ENCODE results near the gene WWTR1. TPM values are rescaled to one million over a fixed set of nuclear protein-coding genes. Genes with fewer than 3 reads are reported as not detected.

The WWTR1 gene
- total RNA-seq: 10 to 100 TPM; 10.6 to 19.7 (median 15.3) TPM
- long read RNA-seq, partial matches to known transcripts: 2 of 2 reads
- long read RNA-seq, other reads (novel, unspliced or antisense): 0 of 2 reads

GRCh38 chr3:149657926-149658743, at the start of gene WWTR1:
WWTR1 (minus strand) TSS chr3:149658025; CDS start chr3:149657306, 719 bp downstream.
- H3K4me3 ChIP-seq: peak within 1 kb of the TSS; percentile 63 to 82 (median 65)
- peaks cover 0 to 4% (median 2%) of the 10 kb centered on the region in 4 donors for H3K4me1 ChIP-seq
- peak; percentile 96 for DNase-seq
- H3K27me3 ChIP-seq: no peaks in the 10 kb centered on the region
- peak within 1 kb of the TSS; percentile 96 to 99 (median 97) for H3K27ac ChIP-seq
- WGBS (ENCODE audit: insufficient coverage, low coverage, low lambda C conversion rate, missing lambda C conversion rate): 0% methylated on average over 17 of the region's 52 CpGs
- peak; percentile 95 for TF ChIP-seq POLR2A (IDR thresholded peaks at IDR 0.05)
- TF ChIP-seq CTCF (IDR thresholded peaks at IDR 0.05): peak in 2 of 4 donors; percentile 15 to 22
- H3K9me3 ChIP-seq: no peaks in the 10 kb centered on the region
- ATAC-seq: peak; percentile 91 to 96 (median 92)
- no peaks in the 10 kb centered on the region for H3K36me3 ChIP-seq
- intact Hi-C loops (cut with DNase I): no loop called here

- Histone ChIP-seq H3K4me3 (no peak overlapping the region), H3K27ac (no peak overlapping the region), H3K36me3 (no peaks in the 10 kb centered on the region), H3K4me1 (no peaks in the 10 kb centered on the region), H3K9me3 (no peaks in the 10 kb centered on the region), H3K27me3 (no peaks in the 10 kb centered on the region)
- no peak for TF ChIP-seq POLR2A (IDR thresholded peaks at IDR 0.05)
- no peak for TF ChIP-seq CTCF (IDR thresholded peaks at IDR 0.05)
- no peak for ATAC-seq
- 88% methylated on average over 2 of the region's 3 CpGs for WGBS (ENCODE audit: insufficient coverage, low coverage, low lambda C conversion rate, missing lambda C conversion rate)
- intact Hi-C loops (cut with DNase I): no loop called here
- no peak for DNase-seq
Measured at GRCh38 chr3:149706905-149707304, 49.1 kb upstream of the WWTR1 start.

GRCh38 chr3:149705416-149705815, 47.6 kb upstream of the WWTR1 start:
- DNase-seq (no peak), ATAC-seq (no peak)
- no peak for TF ChIP-seq CTCF (IDR thresholded peaks at IDR 0.05)
- no peak for TF ChIP-seq POLR2A (IDR thresholded peaks at IDR 0.05)
- H3K36me3 ChIP-seq: no peaks in the 10 kb centered on the region
- intact Hi-C loops (cut with DNase I): no loop called here
- no peak overlapping the region for H3K4me3 ChIP-seq
- no peaks in the 10 kb centered on the region for H3K9me3 ChIP-seq
- no peak overlapping the region for H3K27ac ChIP-seq
- no peaks in the 10 kb centered on the region for H3K4me1 ChIP-seq
- no peaks in the 10 kb centered on the region for H3K27me3 ChIP-seq

- Histone ChIP-seq H3K27me3 (no peaks in the 10 kb centered on the region), H3K4me3 (no peak overlapping the region), H3K9me3 (no peaks in the 10 kb centered on the region), H3K27ac (no peak overlapping the region), H3K4me1 (no peaks in the 10 kb centered on the region), H3K36me3 (no peaks in the 10 kb centered on the region)
- intact Hi-C loops (cut with DNase I): no loop called here
- WGBS (ENCODE audit: insufficient coverage, low coverage, low lambda C conversion rate, missing lambda C conversion rate): no CpG with 5 or more reads among the region's 2 CpGs
- no peak for TF ChIP-seq POLR2A (IDR thresholded peaks at IDR 0.05)
- TF ChIP-seq CTCF (IDR thresholded peaks at IDR 0.05): no peak
- ATAC-seq (no peak), DNase-seq (no peak)
Measured at GRCh38 chr3:149703466-149703865, 45.6 kb upstream of the WWTR1 start.

Data from right lobe of liver (tissue), 6 donors.